HG03135 (cell line): ENCODE data around the gene PDCD1LG2.
"Not testable (repeated sequence)": the region's sequence is repeated elsewhere in the genome, so short reads cannot be mapped to it uniquely, and the experiment has no call there.

ENCODE experiments used
- ATAC-seq: cut with Tn5 transposase; IDR thresholded peaks from one replicate; pipeline ENCODE4 v1.9.1; 2021; ENCODE audit warnings: mild to moderate bottlenecking, moderate library complexity; ENCODE audit not compliant: unreplicated experiment

The PDCD1LG2 gene

DNA sequence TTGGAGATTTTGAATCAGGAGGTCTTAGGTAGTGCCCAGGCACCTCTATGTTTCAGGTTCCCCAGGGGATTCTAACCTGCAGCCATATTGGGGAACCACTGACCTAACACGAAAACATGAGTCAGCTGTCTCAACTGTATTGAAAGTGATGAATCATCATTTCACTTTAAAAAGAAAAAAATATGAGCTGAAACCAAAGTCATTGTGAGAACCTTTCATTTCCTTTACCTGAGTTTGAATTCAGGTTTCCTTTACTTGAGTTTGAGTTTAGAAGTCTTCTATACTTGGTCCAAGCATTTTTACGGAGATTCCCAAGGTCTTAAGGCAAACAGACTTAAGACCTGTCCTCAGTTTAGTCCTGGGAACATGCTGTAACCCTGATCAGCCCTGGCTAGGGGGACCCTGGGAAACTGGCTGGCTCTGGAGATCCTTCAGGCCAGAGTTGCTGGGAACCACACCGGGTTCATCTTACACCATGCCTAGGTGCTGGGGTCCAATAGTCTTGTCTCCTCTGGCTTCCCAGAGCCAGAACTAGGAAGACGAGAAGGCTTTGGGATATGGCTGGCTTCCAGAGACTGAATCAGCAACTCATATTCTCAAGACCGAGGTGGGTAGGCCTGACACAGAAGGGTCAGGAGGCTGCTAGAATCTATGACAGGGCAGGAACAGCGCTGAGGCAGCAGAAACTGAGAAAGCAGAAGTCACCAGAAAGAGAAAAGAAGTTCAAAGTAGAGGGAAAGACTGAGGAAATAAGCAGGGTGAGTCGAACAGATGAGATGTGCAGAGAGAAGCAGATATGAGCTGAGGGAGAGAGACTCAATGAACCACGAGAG lies 16.4 kb upstream of the PDCD1LG2 start:
- peak; percentile 78 for ATAC-seq

DNA sequence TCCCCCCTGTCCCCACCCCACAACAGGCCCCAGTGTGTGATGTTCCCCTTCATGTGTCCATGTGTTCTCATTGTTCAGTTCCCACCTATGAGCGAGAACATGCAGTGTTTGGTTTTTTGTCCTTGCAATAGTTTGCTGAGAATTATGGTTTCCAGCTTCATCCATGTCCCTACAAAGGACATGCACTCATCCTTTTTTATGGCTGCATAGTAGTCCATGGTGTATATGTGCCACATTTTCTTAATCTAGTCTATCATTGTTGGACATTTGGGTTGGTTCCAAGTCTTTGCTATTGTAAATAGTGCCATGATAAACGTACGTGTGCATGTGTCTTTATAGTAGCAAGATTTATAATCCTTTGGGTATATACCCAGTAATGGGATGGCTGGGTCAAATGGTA lies 15.6 kb upstream of the PDCD1LG2 start:
- ATAC-seq: not testable (repeated sequence)

DNA sequence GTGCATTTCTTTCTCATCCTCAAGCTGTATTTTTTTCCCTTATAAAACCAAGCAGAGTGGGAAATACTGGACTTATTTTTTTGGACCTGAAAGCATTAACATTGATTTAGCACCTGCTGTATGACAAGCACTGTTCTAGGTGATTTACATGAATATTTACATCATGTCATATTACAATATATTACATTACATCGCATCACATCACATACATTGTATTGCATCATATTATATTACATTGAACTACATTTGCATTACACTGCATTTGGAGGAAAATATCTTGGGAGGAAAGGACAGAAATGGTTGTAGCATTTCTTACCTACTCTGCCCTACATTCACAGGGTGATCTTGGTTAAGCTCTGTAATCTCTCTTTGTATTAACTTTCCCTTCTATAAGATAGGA lies 11.2 kb upstream of the PDCD1LG2 start:
- no peak for ATAC-seq

DNA sequence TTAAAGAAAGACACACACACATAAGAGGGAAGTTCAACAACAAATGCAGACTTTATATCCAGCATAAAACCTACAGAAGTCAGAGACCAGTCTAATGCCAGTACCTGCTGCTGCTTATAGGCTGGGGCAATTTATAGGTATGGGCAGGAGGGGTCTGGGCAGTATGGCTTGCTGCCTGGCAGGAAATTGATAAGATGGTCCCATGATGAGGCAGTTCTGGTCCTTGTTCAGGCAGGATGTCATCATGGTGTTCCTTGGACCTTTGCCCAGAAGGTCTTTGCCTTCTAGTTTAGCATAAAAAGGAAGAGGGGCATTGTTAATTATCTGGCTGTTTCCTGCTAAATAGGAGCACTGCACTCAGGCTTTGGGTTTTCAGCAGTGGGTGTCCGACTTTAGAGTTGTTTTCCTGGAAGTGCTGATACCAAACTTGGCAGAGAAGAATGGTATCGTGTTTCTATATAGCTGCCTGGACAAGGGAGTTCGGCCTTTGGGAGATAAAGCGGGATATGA lies 10.4 kb upstream of the PDCD1LG2 start:
- no peak for ATAC-seq

DNA sequence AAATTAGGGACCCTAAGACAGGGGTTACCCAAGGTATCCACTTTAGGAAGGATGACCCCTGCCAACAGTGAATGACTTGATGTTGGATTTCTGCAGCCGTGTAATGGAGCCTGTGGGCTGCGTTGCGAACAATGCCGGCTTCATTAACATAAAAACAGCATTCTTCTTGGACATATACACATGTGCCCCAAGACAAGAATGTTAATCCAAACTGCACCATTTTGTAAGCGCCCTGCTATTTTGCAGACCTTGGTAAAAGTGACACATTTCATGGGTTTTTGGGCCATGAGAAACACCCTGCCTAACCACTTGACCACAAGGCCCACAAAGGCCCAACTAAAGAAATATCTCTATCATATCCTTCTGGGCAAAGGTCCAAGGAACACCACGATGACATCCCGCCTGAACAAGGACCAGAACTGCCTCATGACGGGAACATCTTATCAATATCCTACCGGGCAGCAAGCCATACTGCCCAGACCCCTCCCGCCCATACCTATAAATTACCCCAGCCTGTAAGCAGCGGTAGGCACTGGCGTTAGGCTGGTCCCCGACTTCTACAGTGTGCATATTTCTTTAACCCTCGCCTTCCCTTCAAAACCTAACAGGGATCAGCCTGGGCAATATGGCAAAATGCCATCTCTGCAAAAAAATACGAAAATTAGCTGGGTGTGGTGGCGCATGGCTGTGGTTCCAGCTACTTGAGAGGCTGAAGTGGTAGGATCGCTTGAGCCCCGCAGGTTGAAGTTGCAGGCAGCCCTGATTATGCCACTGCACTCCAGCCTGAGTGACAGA lies 9.7 kb upstream of the PDCD1LG2 start:
- no peak for ATAC-seq

DNA sequence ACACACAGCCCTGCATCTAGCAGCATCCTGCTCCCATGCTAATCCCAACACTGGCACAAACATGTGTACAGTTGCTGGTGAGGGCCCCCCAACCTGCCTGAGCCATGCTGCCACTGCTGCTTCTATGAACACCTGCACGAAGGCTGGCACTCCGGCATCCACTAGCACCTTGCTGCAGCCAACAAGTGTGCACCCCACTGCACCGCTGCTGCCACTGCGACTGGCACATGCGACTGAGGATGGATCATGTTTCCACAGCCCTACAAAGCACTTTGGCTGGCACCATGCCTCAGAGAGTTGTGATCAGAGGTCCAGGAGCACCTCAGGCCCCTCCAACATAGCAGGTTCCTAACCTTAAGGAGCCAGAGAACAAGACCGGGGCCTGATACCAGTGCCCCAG lies 7.8 kb upstream of the PDCD1LG2 start:
- ATAC-seq: no peak

DNA sequence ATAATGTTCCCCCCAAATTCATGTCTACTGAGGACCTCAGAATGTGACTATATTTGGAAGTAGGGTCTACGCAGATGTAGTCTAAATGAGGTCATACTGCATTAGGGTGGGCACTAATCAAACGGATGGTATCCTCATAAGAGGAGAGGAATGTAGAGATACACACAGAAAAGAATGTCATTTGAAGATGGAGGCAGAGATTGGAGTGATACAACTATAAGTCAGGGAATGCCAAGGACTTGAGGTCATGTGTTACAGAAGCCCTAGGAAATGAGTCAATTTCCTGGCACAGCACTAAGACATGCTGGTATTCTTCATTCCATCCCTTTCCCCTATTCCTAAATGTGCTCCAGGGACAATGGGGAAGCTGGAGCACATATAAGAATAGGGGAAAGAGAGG lies 758 bp upstream of the PDCD1LG2 start:
- no peak for ATAC-seq

DNA sequence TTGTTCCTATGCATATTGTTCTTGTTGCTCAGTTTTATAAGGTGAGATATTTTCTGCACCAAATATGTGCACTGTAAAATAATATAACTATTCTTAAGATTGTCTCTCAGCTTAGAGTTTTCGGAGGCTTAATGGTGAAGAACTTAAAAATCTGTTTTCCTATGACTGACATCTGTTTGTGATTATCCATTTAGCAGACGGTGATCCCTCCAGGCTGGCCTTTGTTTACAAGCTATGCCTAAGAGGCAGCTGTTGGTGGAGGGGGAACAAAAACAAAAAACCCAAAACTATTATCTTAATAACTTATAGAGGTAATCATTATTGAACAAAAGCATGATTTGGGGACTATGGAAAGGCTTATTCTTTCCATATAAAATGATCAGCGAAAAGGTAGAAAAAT lies 658 bp downstream of the PDCD1LG2 start:
- no peak for ATAC-seq

DNA sequence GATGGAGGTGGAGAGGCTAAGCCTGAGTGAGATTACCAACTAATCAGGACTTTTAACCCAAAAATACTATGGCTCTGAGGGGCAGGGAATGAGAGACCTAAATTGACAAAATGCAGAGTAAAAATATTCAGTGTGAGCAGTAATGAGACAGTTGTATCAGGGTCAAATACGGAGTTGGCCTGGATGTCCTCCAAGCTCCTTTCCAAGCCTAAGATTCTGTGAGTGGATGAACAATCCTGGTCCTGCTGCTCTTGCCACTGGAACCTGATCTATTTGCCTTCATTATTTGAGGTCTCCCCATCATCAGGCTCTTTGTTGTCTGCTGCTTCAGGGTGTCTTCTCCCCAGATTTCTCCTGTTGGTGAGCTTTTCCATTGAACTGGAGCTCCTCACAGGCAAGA lies 1.1 kb downstream of the PDCD1LG2 start:
- no peak for ATAC-seq

DNA sequence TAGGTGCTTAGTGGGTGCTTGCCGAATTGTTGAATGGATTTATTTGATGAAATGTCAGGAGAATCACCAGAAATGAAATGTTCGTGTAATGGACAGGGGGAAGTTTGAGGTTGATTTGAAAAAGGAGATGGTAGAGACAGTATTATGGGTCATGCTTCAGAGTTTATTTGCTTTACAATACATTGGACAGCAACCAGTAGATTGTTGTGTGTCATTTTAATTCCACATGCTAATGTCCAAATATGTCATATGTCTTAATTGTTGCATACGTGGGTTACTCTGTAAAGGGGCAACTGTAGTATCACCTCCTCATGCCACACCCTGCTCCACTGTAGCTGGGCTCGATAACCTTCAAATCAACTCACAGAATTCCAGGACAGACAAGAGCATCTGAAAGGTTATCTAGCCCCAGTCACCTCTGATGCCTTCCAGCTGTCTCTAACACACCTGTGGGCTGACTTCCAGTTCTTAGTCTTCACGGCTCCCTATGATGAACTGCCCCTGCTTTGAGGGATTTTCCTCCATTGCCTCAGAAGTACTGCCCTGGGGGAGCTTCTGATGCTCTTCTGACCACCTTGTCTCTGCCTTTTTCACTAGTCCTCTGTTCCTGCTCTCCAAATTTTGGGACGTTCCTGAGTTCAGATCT lies 1.7 kb downstream of the PDCD1LG2 start:
- ATAC-seq: no peak

DNA sequence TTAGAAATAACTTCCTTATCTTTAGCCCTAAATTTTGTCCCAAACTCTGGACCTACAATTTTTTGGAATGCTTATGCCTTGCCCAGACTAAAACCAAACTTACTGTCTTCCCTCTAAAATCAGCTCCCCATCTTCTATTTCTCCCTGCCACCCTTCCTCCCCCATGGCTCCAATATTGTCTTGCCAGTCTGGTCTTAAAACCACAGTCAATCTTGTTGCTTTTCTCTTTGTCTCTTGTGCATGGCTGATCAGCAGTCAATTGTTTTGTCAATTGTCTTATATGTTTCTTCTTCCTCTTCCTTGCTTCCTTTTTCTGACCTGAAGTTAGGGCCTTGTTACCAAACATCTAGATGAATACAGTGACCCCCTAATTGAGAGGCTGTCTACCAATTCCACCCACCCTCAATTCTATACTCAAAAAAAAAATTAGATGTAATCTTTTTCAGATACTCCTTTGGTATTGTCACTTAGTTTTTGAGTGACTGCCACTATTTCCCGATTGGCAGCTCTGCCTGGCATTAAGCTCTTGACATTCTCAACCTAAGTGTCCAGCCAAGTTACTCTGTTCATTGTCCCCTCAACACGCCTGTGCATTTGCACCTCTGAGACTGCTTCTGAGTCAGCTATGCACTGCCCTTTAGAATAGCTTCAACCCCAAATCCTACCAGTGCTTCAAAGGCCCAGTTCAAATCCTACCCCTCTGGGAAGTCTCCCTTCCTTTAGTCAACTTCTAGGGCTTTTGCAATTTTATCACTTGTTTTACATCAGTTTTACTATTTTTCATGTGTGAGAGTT lies 2.5 kb downstream of the PDCD1LG2 start:
- no peak for ATAC-seq

DNA sequence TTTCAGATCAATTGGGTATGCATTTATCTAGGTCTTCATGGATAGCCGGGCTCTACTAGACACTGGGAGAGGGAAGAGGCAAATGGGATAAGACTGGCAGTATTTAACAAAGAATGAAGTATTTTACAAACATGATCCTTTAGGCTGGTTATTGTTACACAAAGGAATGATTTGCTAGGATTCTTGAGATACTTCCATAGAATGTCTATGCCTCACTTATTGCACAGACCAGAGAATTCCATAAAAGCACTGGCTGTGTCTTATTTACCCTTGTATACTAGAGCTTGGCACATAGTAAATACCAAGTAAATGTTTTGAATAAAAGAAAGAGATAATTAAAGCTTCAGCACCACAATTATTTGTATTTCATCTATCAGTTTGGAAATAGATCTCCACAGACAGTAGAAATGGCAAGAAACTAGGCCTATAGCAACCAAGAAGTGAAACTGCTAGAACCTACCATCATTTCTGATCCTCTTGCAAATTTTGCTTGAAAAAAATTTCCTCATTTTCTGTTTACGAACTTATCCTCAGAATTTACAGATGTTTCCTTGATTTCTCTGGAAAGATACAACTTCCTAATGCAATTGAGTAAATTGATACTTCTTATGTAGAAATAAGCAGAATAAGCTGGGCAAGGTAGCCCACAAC lies 3.8 kb downstream of the PDCD1LG2 start:
- no peak for ATAC-seq

DNA sequence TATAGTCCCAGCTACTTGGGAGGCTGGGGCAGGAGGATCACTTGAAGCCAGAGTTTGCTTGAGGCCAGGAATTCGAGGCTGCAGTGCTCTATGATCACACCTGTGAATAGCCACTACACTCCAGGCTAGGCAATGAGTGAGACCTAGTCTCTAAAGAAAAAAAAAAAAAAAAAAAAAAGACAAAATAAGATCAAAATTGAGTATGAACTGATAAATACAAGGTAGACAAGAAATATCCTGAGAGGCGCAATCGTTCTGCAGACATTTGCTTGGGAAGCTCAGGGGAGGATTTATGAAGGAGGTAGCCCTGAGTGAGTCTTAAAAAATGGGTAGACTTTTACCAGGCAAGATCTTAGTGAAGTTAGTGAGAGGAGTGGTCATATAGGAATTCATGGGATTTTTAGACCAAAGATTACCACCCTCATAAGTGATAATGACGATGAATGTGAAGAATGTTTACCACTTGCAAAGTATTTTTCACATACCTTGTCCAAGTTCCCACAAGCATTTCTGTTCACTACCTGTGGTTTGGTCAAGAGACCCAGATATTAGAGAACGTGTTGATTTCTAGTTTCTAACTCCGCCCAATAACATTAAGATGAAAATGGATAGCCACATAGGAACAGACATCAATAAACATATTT lies 4.4 kb downstream of the PDCD1LG2 start:
- no peak for ATAC-seq

DNA sequence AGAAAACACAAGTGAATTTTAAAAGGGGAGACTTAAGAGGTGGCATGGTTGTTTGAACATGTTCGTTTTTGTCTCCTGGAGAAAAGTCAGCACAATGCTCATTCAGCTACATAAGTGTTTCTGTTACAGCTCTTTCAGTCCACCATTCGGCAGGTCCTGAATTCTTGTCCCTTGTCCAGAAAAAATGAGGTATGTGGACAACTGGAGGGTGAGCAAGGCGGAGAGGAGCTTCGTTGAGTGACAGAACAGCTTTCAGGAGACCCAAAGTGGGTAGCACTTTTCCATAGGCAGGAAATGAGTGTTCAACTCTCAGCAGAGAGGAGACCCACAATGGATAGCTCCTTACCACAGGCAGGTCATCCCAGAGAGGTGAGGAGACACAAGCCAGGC lies 4.9 kb downstream of the PDCD1LG2 start:
- no peak for ATAC-seq

DNA sequence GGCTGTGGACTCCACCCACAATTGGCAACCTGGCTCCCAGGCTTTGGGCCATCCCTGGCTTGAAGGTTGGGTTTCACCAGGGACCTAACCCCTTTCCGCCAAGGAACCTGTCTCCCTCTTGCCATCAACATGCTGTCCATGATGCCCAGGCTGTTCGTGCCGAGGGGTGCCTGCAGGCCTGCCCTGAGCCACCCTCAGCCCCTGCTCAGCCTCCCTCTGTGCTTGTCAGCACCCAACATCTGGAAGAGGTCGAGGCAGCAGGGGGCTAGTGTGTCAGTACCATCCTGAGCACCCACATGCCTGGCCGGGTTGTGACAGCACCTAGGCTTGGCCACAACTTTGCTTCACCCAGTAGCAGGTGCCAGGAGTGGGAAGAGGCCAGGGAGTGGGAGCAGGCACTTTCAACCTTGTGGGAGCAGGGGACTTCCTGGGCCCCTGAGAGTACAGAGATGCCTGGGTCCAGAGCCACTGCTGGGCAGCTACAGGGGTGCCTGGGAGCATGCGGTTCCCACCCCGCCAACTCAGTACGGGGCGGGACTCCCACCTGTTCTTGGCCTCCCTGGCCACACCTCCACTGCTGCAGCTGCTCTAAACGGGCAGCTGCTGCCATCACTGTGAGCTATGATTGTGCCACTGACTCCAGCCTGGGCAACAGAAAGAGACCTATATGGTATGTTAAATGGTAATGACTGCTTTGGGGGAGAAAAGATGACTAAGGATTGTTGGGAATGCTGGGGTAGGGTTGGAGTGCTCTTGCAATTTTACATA lies 6.3 kb downstream of the PDCD1LG2 start:
- ATAC-seq: no peak

DNA sequence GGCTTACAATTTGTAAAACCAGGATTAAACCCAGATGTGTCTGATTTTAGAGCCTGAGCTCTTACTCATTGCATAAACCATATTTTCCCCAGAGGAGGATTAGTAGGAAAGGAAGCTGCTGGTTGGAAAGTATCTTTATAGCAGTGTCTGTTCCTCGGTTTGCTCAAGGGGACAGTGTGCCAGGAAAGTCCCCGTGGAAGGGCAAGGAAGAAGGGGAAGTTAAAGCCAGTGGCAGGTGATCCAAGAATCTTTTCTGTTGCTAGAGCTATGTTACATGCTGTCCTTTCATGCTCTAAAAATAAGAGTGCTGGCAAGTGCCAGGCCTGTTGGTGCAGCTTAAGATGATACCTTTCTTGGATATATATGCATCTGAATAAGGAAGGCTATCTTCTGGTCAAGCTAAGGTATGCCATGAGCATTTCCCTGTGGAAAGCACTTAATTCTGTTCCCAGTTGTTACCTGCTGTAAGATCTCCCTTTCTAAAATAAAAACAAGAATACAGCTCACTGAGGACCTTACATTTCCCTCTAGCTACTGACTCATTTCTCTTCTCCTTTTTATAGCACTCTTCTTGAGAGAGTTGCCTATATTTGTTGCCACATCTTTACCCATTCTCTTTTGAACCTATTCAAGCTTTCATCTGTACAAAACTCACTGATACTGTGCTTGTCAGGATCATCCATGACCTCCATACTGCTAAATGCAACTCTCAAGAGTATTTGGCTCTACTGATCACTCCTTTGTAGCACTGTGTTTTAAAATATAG lies 8.0 kb downstream of the PDCD1LG2 start:
- ATAC-seq: peak; percentile 50

DNA sequence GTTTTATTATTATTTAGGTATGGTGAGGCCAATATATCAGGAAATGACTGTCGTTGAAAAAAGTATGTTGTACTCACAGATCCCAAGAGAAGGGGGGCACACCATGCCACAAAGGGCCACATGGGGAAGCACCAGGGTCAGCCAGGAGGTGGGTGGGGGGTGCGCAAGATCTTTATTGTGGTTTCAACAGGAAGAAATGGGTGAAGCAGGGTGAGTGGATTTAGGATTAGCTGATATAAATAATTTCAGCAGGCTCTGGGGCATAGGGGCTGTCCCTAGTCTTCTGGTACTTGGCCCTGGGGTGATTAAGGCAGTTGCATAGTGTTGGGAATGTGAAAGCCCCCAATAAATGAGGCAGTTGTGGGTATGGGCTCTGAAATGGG lies 8.6 kb downstream of the PDCD1LG2 start:
- peak; percentile 5 for ATAC-seq

DNA sequence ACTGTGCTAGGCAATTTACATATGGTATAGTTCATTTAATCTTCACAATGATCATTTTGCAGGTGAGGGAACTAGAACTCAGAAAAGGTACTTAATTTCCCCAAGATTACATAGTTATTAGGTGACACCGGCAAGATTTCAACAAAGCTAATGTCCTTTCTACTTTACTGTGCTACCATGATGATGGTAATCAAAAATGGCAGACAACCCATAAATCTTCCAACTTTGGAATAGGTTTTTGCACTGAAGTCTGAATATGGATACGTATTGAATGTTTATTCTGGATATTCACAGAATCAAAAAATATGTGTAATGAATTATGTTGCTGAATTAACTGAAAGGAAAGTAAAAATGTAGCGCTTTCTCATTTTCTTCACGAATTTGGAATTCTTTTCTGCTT lies 13.8 kb downstream of the PDCD1LG2 start:
- ATAC-seq: no peak
